ENCODE data around the gene CTNND2. TPM values are rescaled to one million over a fixed set of nuclear protein-coding genes. Genes with fewer than 3 reads are reported as not detected.

CTNND2 gene
- total RNA-seq, 2 donors from 2014 or later, result not detected

- no peaks in the 10 kb centered on the region for H3K27me3 ChIP-seq (replicated peaks; ENCODE audit: insufficient read depth)
- H3K9me3 ChIP-seq, result no peaks in the 10 kb centered on the region
- H3K4me3 ChIP-seq, result no peak overlapping the region
- H3K4me1 ChIP-seq (ENCODE audit: control insufficient read depth in 1 of 2, low read depth in 2 of 2), result no peaks in the 10 kb centered on the region
- TF ChIP-seq CTCF (IDR thresholded peaks at IDR 0.05), result no peak
- H3K27ac ChIP-seq, result no peak overlapping the region
- ATAC-seq (ENCODE audit: insufficient number of reproducible peaks, low FRiP score, low read depth), result no peak
- no peak for DNase-seq (ENCODE audit: low spot score)
- no peaks in the 10 kb centered on the region for H3K36me3 ChIP-seq
Observed at GRCh38 chr5:11925701-11926100, 21.5 kb upstream of the CTNND2 start.

GRCh38 chr5:11922394-11922793 is 18.1 kb upstream of the CTNND2 start:
- H3K4me1 ChIP-seq (ENCODE audit: control insufficient read depth in 1 of 2, low read depth in 2 of 2), result no peaks in the 10 kb centered on the region
- ATAC-seq (ENCODE audit: insufficient number of reproducible peaks, low FRiP score, low read depth) (no peak), DNase-seq (ENCODE audit: low spot score) (no peak)
- TF ChIP-seq CTCF (IDR thresholded peaks at IDR 0.05), result no peak
- no peak overlapping the region for H3K4me3 ChIP-seq
- H3K9me3 ChIP-seq, result no peaks in the 10 kb centered on the region
- H3K36me3 ChIP-seq, result no peaks in the 10 kb centered on the region
- H3K27ac ChIP-seq, result no peak overlapping the region
- H3K27me3 ChIP-seq (replicated peaks; ENCODE audit: insufficient read depth), result no peaks in the 10 kb centered on the region

GRCh38 chr5:11918463-11919045 is 14.3 kb upstream of the CTNND2 start:
- Histone ChIP-seq H3K27me3 (replicated peaks; ENCODE audit: insufficient read depth) (no peaks in the 10 kb centered on the region), H3K4me1 (ENCODE audit: control insufficient read depth in 1 of 2, low read depth in 2 of 2) (no peaks in the 10 kb centered on the region), H3K9me3 (no peaks in the 10 kb centered on the region), H3K4me3 (no peak overlapping the region), H3K36me3 (no peaks in the 10 kb centered on the region), H3K27ac (no peak overlapping the region)
- no peak for ATAC-seq (ENCODE audit: insufficient number of reproducible peaks, low FRiP score, low read depth)
- DNase-seq (ENCODE audit: low spot score), result no peak
- TF ChIP-seq CTCF (IDR thresholded peaks at IDR 0.05), result no peak

GRCh38 chr5:11909471-11909870 is 5.2 kb upstream of the CTNND2 start:
- Histone ChIP-seq H3K27ac (no peak overlapping the region), H3K27me3 (replicated peaks; ENCODE audit: insufficient read depth) (no peaks in the 10 kb centered on the region), H3K9me3 (no peaks in the 10 kb centered on the region), H3K4me3 (no peak overlapping the region), H3K36me3 (no peaks in the 10 kb centered on the region), H3K4me1 (ENCODE audit: control insufficient read depth in 1 of 2, low read depth in 2 of 2) (no peaks in the 10 kb centered on the region)
- TF ChIP-seq CTCF (IDR thresholded peaks at IDR 0.05), result no peak
- no peak for ATAC-seq (ENCODE audit: insufficient number of reproducible peaks, low FRiP score, low read depth)
- DNase-seq (ENCODE audit: low spot score), result no peak

- Histone ChIP-seq H3K4me3 (no peak overlapping the region), H3K36me3 (no peaks in the 10 kb centered on the region), H3K27ac (no peak overlapping the region), H3K27me3 (replicated peaks; ENCODE audit: insufficient read depth) (no peaks in the 10 kb centered on the region), H3K4me1 (ENCODE audit: control insufficient read depth in 1 of 2, low read depth in 2 of 2) (peaks cover 0 to 5% of the 10 kb centered on the region in 2 donors), H3K9me3 (no peaks in the 10 kb centered on the region)
- no peak for TF ChIP-seq CTCF (IDR thresholded peaks at IDR 0.05)
- ATAC-seq (ENCODE audit: insufficient number of reproducible peaks, low FRiP score, low read depth) (no peak), DNase-seq (ENCODE audit: low spot score) (no peak)
Observed at GRCh38 chr5:11906497-11906896, 2.3 kb upstream of the CTNND2 start.

All from thoracic aorta (tissue), 2 donors.